HepG2 (cell line): ENCODE measurements around the gene APOM. TPM values are rescaled to one million over a fixed set of nuclear protein-coding genes. Genes with fewer than 3 reads are reported as not detected.

Experiments used
- AFF4 ChIP-seq: sonication (generic); formaldehyde crosslinking; IDR thresholded peaks from 2 replicates; pipeline ENCODE4 v1.4.0; 2020; ENCODE audit warnings: missing genetic modification reagents
- AGO2 ChIP-seq: fragments of 200-400 bp; formaldehyde crosslinking; optimal IDR thresholded peaks from 2 replicates; pipeline ENCODE3; 2017; ENCODE audit warnings: mild to moderate bottlenecking, low read depth, low read length, moderate library complexity
- CREB3 ChIP-seq: sonication (generic); formaldehyde crosslinking; IDR thresholded peaks from 2 replicates; pipeline ENCODE4 v1.5.0; 2020; ENCODE audit warnings: missing genetic modification reagents
- DNMT1 ChIP-seq: sonication (generic); formaldehyde crosslinking; IDR thresholded peaks from 2 replicates; pipeline ENCODE4 v1.5.1; 2020; ENCODE audit warnings: mild to moderate bottlenecking, missing genetic modification reagents
- ELF4 ChIP-seq: sonication (generic); formaldehyde crosslinking; IDR thresholded peaks from 2 replicates; pipeline ENCODE4 v1.5.0; 2020; ENCODE audit warnings: missing genetic modification reagents, mild to moderate bottlenecking, moderate library complexity, borderline replicate concordance
- FOXM1 ChIP-seq: sonication (generic); formaldehyde crosslinking; IDR thresholded peaks from 2 replicates; pipeline ENCODE4 v1.5.0; 2020; ENCODE audit warnings: missing genetic modification reagents
- GATA4 ChIP-seq: sonication (generic); IDR thresholded peaks from 2 replicates; pipeline ENCODE4 v1.6.1; 2016; ENCODE audit warnings: antibody characterized with exemption, low read depth, borderline replicate concordance
- HNRNPLL ChIP-seq: fragments of 200-400 bp; formaldehyde crosslinking; IDR thresholded peaks from 2 replicates; pipeline ENCODE4 v1.6.1; 2017; ENCODE audit warnings: mild to moderate bottlenecking, low read depth, low read length; ENCODE audit not compliant: poor library complexity, severe bottlenecking
- KLF15 ChIP-seq: sonication (generic); formaldehyde crosslinking; IDR thresholded peaks from 2 replicates; pipeline ENCODE4 v1.8.1; 2023; ENCODE audit warnings: borderline replicate concordance, mild to moderate bottlenecking, inconsistent platforms, missing genetic modification reagents, mixed read lengths
- MAX ChIP-seq: IDR thresholded peaks from 2 replicates; pipeline ENCODE4 v1.6.1; 2012; ENCODE audit warnings: inconsistent platforms
- MEF2D ChIP-seq: sonication (generic); formaldehyde crosslinking; IDR thresholded peaks from 2 replicates; pipeline ENCODE4 v1.5.1; 2020; ENCODE audit warnings: mild to moderate bottlenecking, missing genetic modification reagents
- ZBTB42 ChIP-seq: sonication (generic); formaldehyde crosslinking; IDR thresholded peaks from 2 replicates; pipeline ENCODE4 v1.5.0; 2020; ENCODE audit warnings: mild to moderate bottlenecking, missing genetic modification reagents
- ZNF160 ChIP-seq: sonication (generic); formaldehyde crosslinking; IDR thresholded peaks from 2 replicates; pipeline ENCODE4 v1.8.0; 2022; ENCODE audit warnings: mild to moderate bottlenecking, inconsistent platforms, missing genetic modification reagents
- ZNF235 ChIP-seq: sonication (generic); formaldehyde crosslinking; IDR thresholded peaks from 2 replicates; pipeline ENCODE4 v1.8.1; 2023; ENCODE audit warnings: mild to moderate bottlenecking, missing genetic modification reagents, borderline replicate concordance
- ZNF264 ChIP-seq: sonication (generic); formaldehyde crosslinking; IDR thresholded peaks from 2 replicates; pipeline ENCODE4 v1.4.0; 2020; ENCODE audit warnings: missing genetic modification reagents
- ZNF430 ChIP-seq: sonication (generic); formaldehyde crosslinking; IDR thresholded peaks from 2 replicates; pipeline ENCODE4 v1.9.0; 2021; ENCODE audit warnings: mild to moderate bottlenecking, missing genetic modification reagents
- ZNF644 ChIP-seq: IDR thresholded peaks from 2 replicates; pipeline ENCODE4 v1.6.1; 2016; ENCODE audit warnings: low read depth
- ZNF792 ChIP-seq: IDR thresholded peaks from 2 replicates; pipeline ENCODE4 v1.6.1; 2016
- polyA plus RNA-seq, 8 experiments: library from polyadenylated mRNA; depleted of rRNA in 3 of 8; stranded (reverse) in 7 of 8; unstranded in 1 of 8; fragments of >200 nt; fragmentation: Illumina TruSeq in 4 of 8; extraction: Trizol in 4 of 8; gene quantifications; 2 replicates each; pipeline versions ENCODE4 v1.2.1 to v1.2.3, GENCODE V29; 2011 to 2016; ENCODE audit warnings: low read depth in 4 of 8, missing spikeins in 1 of 8, mixed read lengths in 1 of 8; ENCODE audit not compliant: insufficient read depth in 1 of 8
- total RNA-seq, 5 experiments: library from RNA; depleted of rRNA; stranded (reverse); fragments of >200 nt; fragmentation: Illumina TruSeq; extraction: Trizol; gene quantifications; 2 replicates each; pipeline ENCODE4 v1.2.3, GENCODE V29; 2016; ENCODE audit warnings: low read depth in 1 of 5
- TF ChIP-seq, protein P1 (sequence below): sonication (generic); formaldehyde crosslinking; IDR thresholded peaks from 2 replicates; pipeline ENCODE4 v1.8.0; 2022; ENCODE audit warnings: mild to moderate bottlenecking, missing genetic modification reagents
- TF ChIP-seq, protein P2 (sequence below): IDR thresholded peaks from 2 replicates; pipeline ENCODE4 v1.6.1; 2016; ENCODE audit warnings: missing biosample characterization, missing genetic modification reagents, low read depth
- TF ChIP-seq, protein P3 (sequence below): sonication (generic); formaldehyde crosslinking; IDR thresholded peaks from 2 replicates; pipeline ENCODE4 v1.5.0; 2020; ENCODE audit warnings: missing genetic modification reagents

APOM gene
- total and polyA plus RNA-seq, 2 of the 13 experiments (the other 11 are each of a cell fraction or from before 2014, with no cell fraction given), result 98.2 to 1,140 TPM

DNA sequence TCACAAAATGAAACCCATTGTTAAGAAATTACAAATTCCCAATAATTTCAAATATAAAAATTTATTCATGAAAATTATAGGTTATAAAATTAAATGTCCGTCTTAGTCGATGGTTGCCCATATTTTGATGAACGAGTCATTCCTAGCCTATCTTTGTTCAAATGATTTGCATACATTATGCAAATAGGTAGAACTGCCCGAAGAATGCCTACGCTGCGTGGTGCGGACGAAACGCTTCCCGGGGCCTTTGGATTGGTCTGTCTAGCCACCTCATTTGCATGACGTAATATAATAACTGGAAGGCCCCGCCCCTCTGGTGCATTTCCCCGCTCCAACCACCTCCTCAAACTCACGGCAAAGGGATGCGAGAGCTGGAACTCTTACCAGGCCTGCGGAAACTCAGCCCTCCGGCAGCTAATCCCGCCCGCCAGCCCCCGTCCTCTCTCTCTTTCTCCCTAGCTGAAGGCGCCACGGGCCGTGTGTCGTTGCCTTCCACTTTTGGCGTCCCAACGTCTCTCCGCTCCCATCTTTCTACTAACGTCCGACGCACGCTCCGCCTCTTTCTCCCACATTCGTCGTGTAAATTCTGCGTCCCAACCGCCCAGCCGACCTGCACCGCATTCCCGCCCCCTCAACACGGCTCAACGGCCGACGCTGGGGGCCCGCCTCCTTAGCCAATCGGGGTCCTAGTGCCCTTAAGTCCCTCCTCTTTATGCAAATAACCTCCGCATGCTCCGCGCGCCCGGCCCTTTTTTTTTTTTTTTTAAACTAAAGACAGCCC is 35.7 kb upstream of the APOM start (continued):
- peak; percentile 99 for TF ChIP-seq HNRNPLL
- no peak for TF ChIP-seq ZNF644 (CRISPR knock-in tag)
- TF ChIP-seq DNMT1 (CRISPR knock-in tag), result no peak; the same call in 1 of the 2 replicates
- TF ChIP-seq CREB3 (CRISPR knock-in tag), result no peak
- no peak for TF ChIP-seq ZNF792
- TF ChIP-seq KLF15 (CRISPR knock-in tag), result 0 out of 2 replicates have a peak, but pooled peaks have one; percentile 57
- TF ChIP-seq ZNF235 (CRISPR knock-in tag), result peak; percentile 26
- TF ChIP-seq MAX, result peak; percentile 97
- no peak; the same call in 1 of the 2 replicates for TF ChIP-seq FOXM1 (CRISPR knock-in tag)
- TF ChIP-seq, protein P1, sequence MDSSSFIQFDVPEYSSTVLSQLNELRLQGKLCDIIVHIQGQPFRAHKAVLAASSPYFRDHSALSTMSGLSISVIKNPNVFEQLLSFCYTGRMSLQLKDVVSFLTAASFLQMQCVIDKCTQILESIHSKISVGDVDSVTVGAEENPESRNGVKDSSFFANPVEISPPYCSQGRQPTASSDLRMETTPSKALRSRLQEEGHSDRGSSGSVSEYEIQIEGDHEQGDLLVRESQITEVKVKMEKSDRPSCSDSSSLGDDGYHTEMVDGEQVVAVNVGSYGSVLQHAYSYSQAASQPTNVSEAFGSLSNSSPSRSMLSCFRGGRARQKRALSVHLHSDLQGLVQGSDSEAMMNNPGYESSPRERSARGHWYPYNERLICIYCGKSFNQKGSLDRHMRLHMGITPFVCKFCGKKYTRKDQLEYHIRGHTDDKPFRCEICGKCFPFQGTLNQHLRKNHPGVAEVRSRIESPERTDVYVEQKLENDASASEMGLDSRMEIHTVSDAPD (CRISPR knock-in tag), result peak; percentile 93; the same call in 1 of the 2 replicates
- TF ChIP-seq, protein P2, sequence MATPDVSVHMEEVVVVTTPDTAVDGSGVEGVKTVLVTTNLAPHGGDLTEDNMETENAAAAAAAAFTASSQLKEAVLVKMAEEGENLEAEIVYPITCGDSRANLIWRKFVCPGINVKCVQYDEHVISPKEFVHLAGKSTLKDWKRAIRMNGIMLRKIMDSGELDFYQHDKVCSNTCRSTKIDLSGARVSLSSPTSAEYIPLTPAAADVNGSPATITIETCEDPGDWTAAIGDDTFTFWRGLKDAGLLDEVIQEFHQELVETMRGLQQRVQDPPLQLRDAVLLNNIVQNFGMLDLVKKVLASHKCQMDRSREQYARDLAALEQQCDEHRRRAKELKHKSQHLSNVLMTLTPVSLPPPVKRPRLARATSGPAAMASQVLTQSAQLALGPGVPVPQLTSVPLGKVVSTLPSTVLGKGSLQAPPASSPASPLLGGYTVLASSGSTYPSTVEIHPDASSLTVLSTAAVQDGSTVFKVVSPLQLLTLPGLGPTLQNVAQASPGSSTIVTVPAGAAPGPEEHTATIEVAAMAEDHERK, result peak; percentile 84
- TF ChIP-seq ZNF160 (CRISPR knock-in tag), result no peak
- TF ChIP-seq ELF4 (CRISPR knock-in tag), result no peak
- TF ChIP-seq, protein P3, sequence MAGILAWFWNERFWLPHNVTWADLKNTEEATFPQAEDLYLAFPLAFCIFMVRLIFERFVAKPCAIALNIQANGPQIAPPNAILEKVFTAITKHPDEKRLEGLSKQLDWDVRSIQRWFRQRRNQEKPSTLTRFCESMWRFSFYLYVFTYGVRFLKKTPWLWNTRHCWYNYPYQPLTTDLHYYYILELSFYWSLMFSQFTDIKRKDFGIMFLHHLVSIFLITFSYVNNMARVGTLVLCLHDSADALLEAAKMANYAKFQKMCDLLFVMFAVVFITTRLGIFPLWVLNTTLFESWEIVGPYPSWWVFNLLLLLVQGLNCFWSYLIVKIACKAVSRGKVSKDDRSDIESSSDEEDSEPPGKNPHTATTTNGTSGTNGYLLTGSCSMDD (CRISPR knock-in tag), result no peak
- no peak for TF ChIP-seq AGO2
- TF ChIP-seq MEF2D, result peak; percentile 91
- TF ChIP-seq GATA4, result peak; percentile 47; the same call in 1 of the 2 replicates
- peak; percentile 88; the same call in 1 of the 2 replicates for TF ChIP-seq ZNF264 (CRISPR knock-in tag)
- no peak; the same call in 1 of the 2 replicates for TF ChIP-seq ZNF430 (CRISPR knock-in tag)
- peak; percentile 81; the same call in 1 of the 2 replicates for TF ChIP-seq ZBTB42
- TF ChIP-seq AFF4 (CRISPR knock-in tag), result no peak
